HCT116 (cell line): ENCODE results near the gene ZBED3. TPM values are rescaled to one million over a fixed set of nuclear protein-coding genes. Genes with fewer than 3 reads are reported as not detected.

Experiments used
- CBX3 ChIP-seq: IDR thresholded peaks from 2 replicates; pipeline ENCODE4 v1.6.1; 2012; ENCODE audit warnings: low read depth
- CEBPB ChIP-seq: IDR thresholded peaks from 2 replicates; pipeline ENCODE4 v1.6.1; 2012; ENCODE audit warnings: low read depth
- EGR1 ChIP-seq: IDR thresholded peaks from 2 replicates; pipeline ENCODE4 v1.6.1; 2012; ENCODE audit warnings: low read depth
- ELF1 ChIP-seq: IDR thresholded peaks from 2 replicates; pipeline ENCODE4 v1.6.1; 2012; ENCODE audit warnings: low read depth, borderline replicate concordance
- EZH2 ChIP-seq: fragments of 200-600 bp; sonication (generic); IDR thresholded peaks from 2 replicates; pipeline ENCODE4 v1.6.1; 2017; ENCODE audit warnings: antibody characterized with exemption, mixed run types
- EZH2phosphoT487 ChIP-seq: fragments of 200-600 bp; IDR thresholded peaks from 2 replicates; pipeline ENCODE4 v1.6.1; 2018; ENCODE audit warnings: antibody characterized with exemption, borderline replicate concordance
- JUND ChIP-seq: IDR thresholded peaks from 2 replicates; pipeline ENCODE4 v1.6.1; 2012
- POLR2A ChIP-seq: IDR thresholded peaks from 2 replicates; pipeline ENCODE4 v1.7.0; 2011; ENCODE audit warnings: borderline replicate concordance; ENCODE audit not compliant: insufficient read depth, insufficient read length; ENCODE audit errors: extremely low read depth
- POLR2AphosphoS5 ChIP-seq: IDR thresholded peaks from 2 replicates; pipeline ENCODE4 v1.6.1; 2011; ENCODE audit warnings: mild to moderate bottlenecking, low read depth, low read length, moderate library complexity
- RAD21 ChIP-seq: IDR thresholded peaks from 2 replicates; pipeline ENCODE4 v1.6.1; 2012; ENCODE audit warnings: low read depth, mild to moderate bottlenecking
- SRF ChIP-seq: IDR thresholded peaks from 2 replicates; pipeline ENCODE4 v1.6.1; 2012; ENCODE audit warnings: low read depth
- ZBTB33 ChIP-seq: IDR thresholded peaks from 2 replicates; pipeline ENCODE4 v1.6.1; 2011; ENCODE audit warnings: mild to moderate bottlenecking, low read length, moderate library complexity; ENCODE audit not compliant: insufficient replicate concordance; ENCODE audit errors: extremely low read depth
- ZNF274 ChIP-seq: fragments of 200-500 bp; sonication (Bioruptor generic); IDR thresholded peaks from 2 replicates; pipeline ENCODE4 v1.6.1; 2014; ENCODE audit warnings: mild to moderate bottlenecking, low read depth, low read length, inconsistent platforms
- total RNA-seq: library from RNA; stranded (reverse); gene quantifications from one replicate; pipeline ENCODE4 v1.2.1, GENCODE V29; 2021; ENCODE audit not compliant: unreplicated experiment
- TF ChIP-seq, protein P1 (sequence below), 3 experiments: fragments of 200-600 bp in 1 of 3; sonication (generic) in 1 of 3; IDR thresholded peaks in 2 of 3; conservative IDR thresholded peaks in 1 of 3; 2 replicates each; pipeline ENCODE4 v1.5.1; 2012 to 2017; ENCODE audit warnings: low read depth in 2 of 3, low read length in 2 of 3, antibody characterized with exemption in 1 of 3, borderline replicate concordance in 1 of 3, control low read depth in 1 of 3, mild to moderate bottlenecking in 1 of 3, mixed read lengths in 1 of 3, mixed run types in 1 of 3, moderate library complexity in 1 of 3; ENCODE audit not compliant: insufficient read depth in 1 of 3
- TF ChIP-seq, protein P2 (sequence below): IDR thresholded peaks from 2 replicates; pipeline ENCODE4 v1.6.1; 2012
- TF ChIP-seq, protein P3 (sequence below): IDR thresholded peaks from 2 replicates; pipeline ENCODE4 v1.6.1; 2012

The ZBED3 gene
- total RNA-seq, 1 experiment from 2014 or later = 12.7 TPM

DNA sequence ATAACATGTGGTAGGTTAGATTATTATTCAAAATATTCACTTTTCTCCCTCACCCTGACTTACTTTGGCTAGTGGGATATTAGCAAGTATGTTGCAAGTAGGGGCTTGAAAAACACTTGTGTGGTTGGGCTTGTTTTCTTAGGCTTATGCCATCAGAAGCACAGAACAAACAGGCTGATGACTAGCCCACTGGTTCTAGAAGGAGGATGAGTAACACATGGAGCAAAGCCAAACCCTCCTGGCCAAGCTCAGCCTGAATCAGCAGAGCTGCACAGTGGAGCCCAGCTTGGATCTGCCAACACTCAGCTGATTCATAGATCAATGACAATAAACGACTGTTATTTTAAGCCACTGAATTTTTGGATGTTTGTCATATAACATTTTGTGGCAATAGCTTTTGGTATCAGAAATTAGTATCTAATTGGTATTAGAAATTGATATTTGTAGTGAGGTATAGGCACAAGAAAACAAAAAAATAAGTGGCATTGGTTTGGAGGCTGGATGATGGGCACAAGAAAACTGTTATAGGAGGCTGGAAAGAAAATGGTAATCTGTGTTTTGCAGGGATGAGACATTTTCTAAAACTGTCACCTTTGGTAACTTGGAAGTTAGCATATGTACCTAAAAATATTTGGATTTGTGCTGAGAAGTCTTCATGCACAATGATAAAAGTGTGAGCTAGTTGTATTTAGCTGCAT lies 46.1 kb upstream of the ZBED3 start (continued):
- TF ChIP-seq, protein P1, sequence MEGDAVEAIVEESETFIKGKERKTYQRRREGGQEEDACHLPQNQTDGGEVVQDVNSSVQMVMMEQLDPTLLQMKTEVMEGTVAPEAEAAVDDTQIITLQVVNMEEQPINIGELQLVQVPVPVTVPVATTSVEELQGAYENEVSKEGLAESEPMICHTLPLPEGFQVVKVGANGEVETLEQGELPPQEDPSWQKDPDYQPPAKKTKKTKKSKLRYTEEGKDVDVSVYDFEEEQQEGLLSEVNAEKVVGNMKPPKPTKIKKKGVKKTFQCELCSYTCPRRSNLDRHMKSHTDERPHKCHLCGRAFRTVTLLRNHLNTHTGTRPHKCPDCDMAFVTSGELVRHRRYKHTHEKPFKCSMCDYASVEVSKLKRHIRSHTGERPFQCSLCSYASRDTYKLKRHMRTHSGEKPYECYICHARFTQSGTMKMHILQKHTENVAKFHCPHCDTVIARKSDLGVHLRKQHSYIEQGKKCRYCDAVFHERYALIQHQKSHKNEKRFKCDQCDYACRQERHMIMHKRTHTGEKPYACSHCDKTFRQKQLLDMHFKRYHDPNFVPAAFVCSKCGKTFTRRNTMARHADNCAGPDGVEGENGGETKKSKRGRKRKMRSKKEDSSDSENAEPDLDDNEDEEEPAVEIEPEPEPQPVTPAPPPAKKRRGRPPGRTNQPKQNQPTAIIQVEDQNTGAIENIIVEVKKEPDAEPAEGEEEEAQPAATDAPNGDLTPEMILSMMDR (IDR thresholded peaks at IDR 0.05 in 2 of 3, conservative IDR thresholded peaks at IDR 0.05 in 1 of 3; ENCODE audit: borderline replicate concordance in 1 of 3, insufficient read depth in 1 of 3, low read depth in 2 of 3, low read length in 2 of 3) = no peak
- TF ChIP-seq, protein P2, sequence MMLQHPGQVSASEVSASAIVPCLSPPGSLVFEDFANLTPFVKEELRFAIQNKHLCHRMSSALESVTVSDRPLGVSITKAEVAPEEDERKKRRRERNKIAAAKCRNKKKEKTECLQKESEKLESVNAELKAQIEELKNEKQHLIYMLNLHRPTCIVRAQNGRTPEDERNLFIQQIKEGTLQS = no peak
- no peak for TF ChIP-seq EZH2phosphoT487
- peak; percentile 35; the same call in 1 of the 2 replicates for TF ChIP-seq CBX3
- no peak for TF ChIP-seq ZBTB33
- 0 out of 2 replicates have a peak, but pooled peaks have one; percentile 8 for TF ChIP-seq SRF
- TF ChIP-seq RAD21 = no peak
- no peak for TF ChIP-seq POLR2A
- TF ChIP-seq POLR2AphosphoS5 = peak; percentile 43; the same call in 1 of the 2 replicates
- TF ChIP-seq ELF1 = no peak
- peak; percentile 71 for TF ChIP-seq JUND
- TF ChIP-seq ZNF274 = no peak
- TF ChIP-seq, protein P3, sequence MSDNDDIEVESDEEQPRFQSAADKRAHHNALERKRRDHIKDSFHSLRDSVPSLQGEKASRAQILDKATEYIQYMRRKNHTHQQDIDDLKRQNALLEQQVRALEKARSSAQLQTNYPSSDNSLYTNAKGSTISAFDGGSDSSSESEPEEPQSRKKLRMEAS = no peak
- TF ChIP-seq CEBPB = peak; percentile 48
- TF ChIP-seq EZH2 = no peak
- TF ChIP-seq EGR1 = no peak
